ENCODE results near the gene MYLK2. TPM values are rescaled to one million over a fixed set of nuclear protein-coding genes. Genes with fewer than 3 reads are reported as not detected.

MYLK2 gene
- polyA plus RNA-seq, 1 donor (not counting 4 experiments of a cell fraction or from before 2014, with no cell fraction given) = 0.05 TPM

- FAIRE-seq (no peak), DNase-seq (ENCODE audit: low read depth, low spot score) (no peak)
- Histone ChIP-seq H3K9ac (ENCODE audit: control insufficient read depth, extremely low read depth, insufficient read depth, low read length) (no peak overlapping the region), H3K27me3 (ENCODE audit: control insufficient read depth, extremely low read depth, insufficient read depth, low read length) (peaks cover 51% of the 10 kb centered on the region), H3K9me1 (ENCODE audit: control insufficient read depth, extremely low read depth, insufficient read depth, low read length) (no peaks in the 10 kb centered on the region), H3K4me1 (ENCODE audit: control insufficient read depth, extremely low read depth, insufficient read depth, low read length) (no peaks in the 10 kb centered on the region), H3K4me2 (ENCODE audit: control insufficient read depth, extremely low read depth, insufficient read depth, low read depth, low read length) (peak overlapping the region; percentile 58), H3K27ac (ENCODE audit: control insufficient read depth, insufficient read depth, low read length) (no peak overlapping the region), H4K20me1 (ENCODE audit: control insufficient read depth, extremely low read depth, insufficient read depth, low read length) (no peaks in the 10 kb centered on the region), H3K9me3 (ENCODE audit: control insufficient read depth, low read depth, low read length) (no peaks in the 10 kb centered on the region), H2AFZ (ENCODE audit: control insufficient read depth, low read length) (peak overlapping the region; percentile 63), H3K36me3 (ENCODE audit: control insufficient read depth in 2 of 2, extremely low read depth in 1 of 2, insufficient read depth in 2 of 2, low read length in 2 of 2) (no peaks in the 10 kb centered on the region), H3K4me3 (ENCODE audit: control insufficient read depth in 2 of 3, extremely low read depth in 1 of 3, insufficient read depth in 2 of 3, low read depth in 1 of 3, low read length in 3 of 3) (peak overlapping the region in 1 of 3 experiments; percentile 34), H3K79me2 (ENCODE audit: control insufficient read depth, insufficient read depth, low read length) (no peaks in the 10 kb centered on the region)
- TF ChIP-seq CTCF (optimal IDR thresholded peaks at IDR 0.05 in 1 of 3, IDR thresholded peaks at IDR 0.05 in 1 of 3, conservative IDR thresholded peaks at IDR 0.05 in 1 of 3; ENCODE audit: extremely low read depth in 1 of 3, insufficient read depth in 2 of 3, low read length in 3 of 3) (no peak), EZH2 (IDR thresholded peaks at IDR 0.05; ENCODE audit: low read length) (no peak)
- dilution Hi-C loops (cut with MboI; ENCODE audit: extremely low pct_ligation_motif_present, low sequenced_read_pairs) = no loop called here
Measured at GRCh38 chr20:31869673-31869941, 50.5 kb downstream of the MYLK2 start.

- H3K27ac ChIP-seq (ENCODE audit: control insufficient read depth, insufficient read depth, low read length) = no peak within 1 kb of the TSS
- no peaks in the 10 kb centered on the region for H3K4me1 ChIP-seq (ENCODE audit: control insufficient read depth, extremely low read depth, insufficient read depth, low read length)
- no peaks in the 10 kb centered on the region for H3K79me2 ChIP-seq (ENCODE audit: control insufficient read depth, insufficient read depth, low read length)
- H3K9ac ChIP-seq (ENCODE audit: control insufficient read depth, extremely low read depth, insufficient read depth, low read length) = no peak within 1 kb of the TSS
- FAIRE-seq (no peak), DNase-seq (ENCODE audit: low read depth, low spot score) (no peak)
- H3K4me2 ChIP-seq (ENCODE audit: control insufficient read depth, extremely low read depth, insufficient read depth, low read depth, low read length) = peak within 1 kb of the TSS; percentile 58
- TF ChIP-seq CTCF (optimal IDR thresholded peaks at IDR 0.05 in 1 of 3, IDR thresholded peaks at IDR 0.05 in 1 of 3, conservative IDR thresholded peaks at IDR 0.05 in 1 of 3; ENCODE audit: extremely low read depth in 1 of 3, insufficient read depth in 2 of 3, low read length in 3 of 3) = no peak
- peak; percentile 100 for TF ChIP-seq EZH2 (IDR thresholded peaks at IDR 0.05; ENCODE audit: low read length)
- no peaks in the 10 kb centered on the region for H4K20me1 ChIP-seq (ENCODE audit: control insufficient read depth, extremely low read depth, insufficient read depth, low read length)
- H3K9me3 ChIP-seq (ENCODE audit: control insufficient read depth, low read depth, low read length) = no peaks in the 10 kb centered on the region
- H3K4me3 ChIP-seq (ENCODE audit: control insufficient read depth in 2 of 3, extremely low read depth in 1 of 3, insufficient read depth in 2 of 3, low read depth in 1 of 3, low read length in 3 of 3) = peak within 1 kb of the TSS in 2 of 3 experiments; percentile 34 to 35
- no peaks in the 10 kb centered on the region for H3K36me3 ChIP-seq (ENCODE audit: control insufficient read depth in 2 of 2, extremely low read depth in 1 of 2, insufficient read depth in 2 of 2, low read length in 2 of 2)
- dilution Hi-C loops (cut with MboI; ENCODE audit: extremely low pct_ligation_motif_present, low sequenced_read_pairs) = no loop called here
- peak within 1 kb of the TSS; percentile 63 for H2AFZ ChIP-seq (ENCODE audit: control insufficient read depth, low read length)
- H3K27me3 ChIP-seq (ENCODE audit: control insufficient read depth, extremely low read depth, insufficient read depth, low read length) = peaks cover 51% of the 10 kb centered on the region
- H3K9me1 ChIP-seq (ENCODE audit: control insufficient read depth, extremely low read depth, insufficient read depth, low read length) = no peaks in the 10 kb centered on the region
Measured at GRCh38 chr20:31869942-31870725, 51.0 kb downstream of the MYLK2 start, which contains the start of the genes DUSP15 and TTLL9. TSS of gene DUSP15 (minus strand) at chr20:31870527. CDS start at chr20:31870337, 190 bp downstream. TSS of gene TTLL9 (plus strand) at chr20:31870634. CDS start at chr20:31871127, 493 bp downstream.

Measured in keratinocyte (primary cell).